HG02623 (cell line): ENCODE measurements around the gene GALNT9.

Experiments used
- ATAC-seq: cut with Tn5 transposase; IDR thresholded peaks from one replicate; pipeline ENCODE4 v1.9.1; 2021; ENCODE audit warnings: moderate library complexity; ENCODE audit not compliant: unreplicated experiment

Gene GALNT9

DNA sequence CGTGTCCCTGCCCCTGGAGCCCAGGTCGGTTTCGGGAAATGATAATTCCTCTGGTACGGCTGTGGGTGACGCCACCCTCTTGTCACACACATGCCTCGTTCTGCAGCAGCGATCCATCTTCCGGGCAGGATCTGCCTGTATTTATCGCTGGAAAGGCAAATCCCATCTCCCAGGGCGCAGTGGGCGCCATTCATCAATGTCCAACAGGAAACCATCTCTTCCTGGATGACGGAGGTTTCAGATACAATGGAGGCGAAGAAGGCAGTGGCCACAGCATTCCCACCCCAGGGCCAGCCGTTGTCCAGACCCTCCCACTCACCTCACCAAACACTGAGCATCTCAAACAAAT lies 110.9 kb downstream of the GALNT9 start:
- no peak for ATAC-seq

DNA sequence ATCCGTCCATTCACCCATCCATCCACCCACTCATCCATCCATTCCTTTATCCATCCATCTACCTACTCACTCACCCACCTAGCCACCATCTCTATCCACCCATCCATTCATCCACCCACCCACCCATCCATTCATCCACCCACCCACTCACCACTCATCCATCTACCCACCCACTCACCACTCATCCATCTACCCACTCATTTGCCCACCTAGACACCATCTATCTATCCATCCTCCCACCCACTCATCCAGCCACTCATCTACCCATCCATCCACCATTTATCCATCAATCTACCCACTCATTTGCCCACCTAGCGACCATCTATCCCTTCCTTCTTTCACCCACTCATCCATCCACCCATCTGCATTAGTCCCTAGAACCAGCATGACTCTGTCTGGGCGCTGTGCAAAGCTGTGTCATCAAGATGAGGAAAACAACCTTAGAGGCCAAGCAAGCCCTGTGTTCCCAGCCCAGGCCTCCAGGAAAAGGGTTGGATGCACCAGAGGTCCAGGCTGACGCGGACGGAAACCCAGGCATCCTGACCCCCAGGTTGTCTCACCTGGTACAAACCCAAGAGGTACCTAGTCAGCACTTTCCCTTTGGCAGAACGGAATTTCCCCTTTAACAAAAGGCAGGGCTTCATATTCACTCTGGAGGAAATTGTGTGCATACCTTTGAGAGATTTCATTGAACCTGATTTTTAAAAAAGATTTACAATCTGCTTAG lies 111.4 kb downstream of the GALNT9 start:
- no peak for ATAC-seq

DNA sequence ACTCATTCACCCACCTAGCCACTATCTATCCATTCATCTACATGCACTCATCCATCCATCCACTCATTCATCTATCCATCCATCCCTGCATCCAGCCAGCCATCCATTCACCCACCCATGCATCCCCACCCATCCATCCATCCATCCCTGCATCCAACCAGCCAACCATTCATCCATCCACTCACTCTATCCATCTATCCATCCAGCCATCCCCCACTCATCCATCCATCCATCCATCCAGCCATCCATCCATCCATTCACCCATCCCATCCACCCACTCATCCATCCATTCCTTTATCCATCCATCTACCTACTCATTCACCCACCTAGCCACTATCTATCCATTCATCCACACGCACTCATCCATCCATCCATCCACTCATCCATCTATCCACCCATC lies 112.0 kb downstream of the GALNT9 start:
- no peak for ATAC-seq

DNA sequence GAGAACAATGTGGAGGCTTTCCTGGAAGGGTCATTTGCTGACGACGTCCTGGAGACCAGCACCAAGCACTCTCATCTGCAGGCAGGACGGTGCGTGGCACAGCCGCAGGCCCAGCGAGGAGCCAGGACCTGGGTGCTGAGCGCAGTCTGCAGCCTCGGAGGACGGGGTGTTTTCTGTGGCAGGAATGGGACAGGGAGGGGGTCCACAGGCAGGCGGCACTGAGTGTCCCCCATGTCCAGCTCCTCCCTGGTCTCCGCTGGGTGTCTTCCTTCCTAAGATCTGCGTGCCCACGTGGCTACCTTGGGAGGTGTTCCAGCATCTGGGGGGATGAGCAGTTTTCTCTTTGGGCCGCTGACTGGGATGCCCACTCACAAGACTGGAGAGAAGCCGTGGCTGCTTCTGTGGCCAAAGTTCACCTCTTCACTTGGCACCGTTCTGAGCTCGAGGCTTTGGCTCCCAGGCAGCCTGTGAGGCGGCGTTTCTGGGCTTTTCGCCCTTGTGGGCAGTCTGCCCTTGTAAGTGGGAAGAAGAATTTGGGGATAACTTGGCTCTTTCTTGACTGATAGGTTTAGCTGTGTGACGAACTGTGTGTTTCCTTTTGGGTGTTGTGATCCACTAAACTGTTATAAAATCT lies 112.9 kb downstream of the GALNT9 start:
- ATAC-seq, result no peak

DNA sequence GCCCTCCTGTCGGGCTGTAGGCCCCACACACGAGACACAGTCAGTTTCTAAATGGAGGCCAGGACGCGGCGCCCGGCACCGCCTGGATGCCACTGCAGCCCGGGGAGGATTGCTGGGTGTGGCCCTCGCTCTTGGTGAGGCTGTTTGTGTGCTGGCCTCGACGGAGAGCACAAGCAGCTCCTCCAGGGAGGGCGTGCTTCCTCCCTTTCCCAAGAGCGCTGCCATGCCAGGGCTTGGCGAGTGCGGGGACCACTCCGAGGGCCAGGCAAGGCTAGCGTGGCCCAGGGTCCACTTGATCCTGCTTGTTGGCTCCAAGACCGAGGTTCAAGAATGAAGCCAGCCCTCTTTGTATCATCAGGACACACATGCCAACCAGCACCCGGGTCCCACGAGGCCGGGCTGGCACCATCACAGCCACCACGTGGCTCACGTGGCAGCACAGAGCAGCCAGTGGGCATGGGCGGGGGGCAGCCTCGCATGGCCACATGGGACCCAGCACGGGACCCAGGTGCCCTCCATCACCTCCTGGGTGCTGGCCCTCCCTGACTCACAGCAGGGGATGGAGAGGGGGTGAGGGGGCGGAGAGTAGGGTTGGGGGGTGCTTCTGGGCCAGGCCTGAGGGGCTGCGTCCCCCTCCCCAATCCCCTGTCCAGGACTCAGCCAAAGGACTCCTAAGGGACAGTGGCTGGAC lies 113.9 kb downstream of the GALNT9 start:
- ATAC-seq, result no peak

DNA sequence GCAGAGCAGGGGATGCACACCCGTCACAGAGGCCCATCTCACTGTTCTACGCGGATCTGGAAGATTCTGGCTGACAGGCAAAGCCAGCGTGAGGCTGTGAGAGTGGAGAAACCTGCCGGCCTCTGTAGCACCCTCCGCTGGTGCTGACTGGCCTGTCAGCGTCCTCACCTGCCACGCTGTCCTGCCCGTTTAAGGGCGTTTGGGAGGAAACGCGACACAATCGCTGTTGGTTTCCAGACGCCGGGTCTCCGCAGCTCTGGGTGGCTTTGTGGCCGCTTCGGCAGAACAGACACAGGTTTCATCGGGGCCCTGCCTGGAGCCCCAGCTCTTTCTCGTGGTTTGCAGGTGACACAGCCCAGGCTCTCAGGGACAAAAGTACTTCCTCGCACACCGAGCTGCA lies 114.5 kb downstream of the GALNT9 start:
- ATAC-seq, result no peak

DNA sequence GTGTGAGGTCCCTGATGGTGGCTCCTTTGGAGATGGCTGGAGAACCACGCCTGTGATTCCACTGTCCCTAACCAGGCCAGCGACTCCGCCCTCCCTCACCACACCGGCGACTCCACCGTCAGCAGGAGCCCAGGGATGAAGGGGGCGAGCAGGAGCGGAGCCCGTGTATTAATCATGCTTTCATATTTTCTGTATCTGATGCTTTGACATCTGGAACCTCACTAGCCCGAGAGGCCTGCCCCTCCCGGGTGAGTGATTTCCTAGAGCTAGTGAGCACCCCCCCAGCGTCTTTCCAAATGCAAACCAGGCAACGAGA lies 115.3 kb downstream of the GALNT9 start:
- no peak for ATAC-seq

DNA sequence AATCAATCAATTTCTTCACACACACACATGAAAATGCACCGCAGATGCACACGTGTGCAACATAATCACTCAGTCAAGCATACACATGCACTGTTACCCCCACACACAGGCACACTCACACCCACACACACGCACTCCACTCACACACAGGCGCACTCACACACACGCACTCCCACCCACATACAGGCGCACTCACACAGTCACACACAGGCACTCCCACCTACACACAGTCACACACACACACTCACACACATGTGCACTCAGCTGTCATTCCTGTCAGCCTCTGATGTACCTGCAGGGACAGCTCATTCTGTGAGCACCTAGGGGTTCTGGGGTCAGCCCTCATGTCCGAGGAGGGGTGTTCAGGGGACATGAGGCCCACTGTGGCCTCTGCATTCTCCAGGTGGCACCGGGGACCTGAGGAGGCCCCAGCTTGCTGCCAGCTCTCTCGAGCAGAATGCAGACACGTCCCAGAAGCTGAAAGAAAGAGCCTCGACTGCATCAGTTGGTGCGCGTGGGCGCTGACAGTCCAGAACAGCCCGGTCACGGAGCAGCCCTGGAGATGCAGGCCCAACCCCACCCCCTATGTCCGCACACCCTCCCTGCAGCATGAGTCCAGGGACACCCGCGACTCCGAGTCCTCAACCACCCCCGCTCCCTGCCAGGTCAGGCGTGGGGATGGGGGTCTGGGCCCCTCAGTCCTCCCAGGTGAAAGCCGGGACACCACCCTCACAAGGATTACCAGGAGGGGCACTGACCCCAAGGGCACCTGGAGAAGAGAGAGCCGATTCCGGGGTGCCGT lies 115.8 kb downstream of the GALNT9 start:
- no peak for ATAC-seq

DNA sequence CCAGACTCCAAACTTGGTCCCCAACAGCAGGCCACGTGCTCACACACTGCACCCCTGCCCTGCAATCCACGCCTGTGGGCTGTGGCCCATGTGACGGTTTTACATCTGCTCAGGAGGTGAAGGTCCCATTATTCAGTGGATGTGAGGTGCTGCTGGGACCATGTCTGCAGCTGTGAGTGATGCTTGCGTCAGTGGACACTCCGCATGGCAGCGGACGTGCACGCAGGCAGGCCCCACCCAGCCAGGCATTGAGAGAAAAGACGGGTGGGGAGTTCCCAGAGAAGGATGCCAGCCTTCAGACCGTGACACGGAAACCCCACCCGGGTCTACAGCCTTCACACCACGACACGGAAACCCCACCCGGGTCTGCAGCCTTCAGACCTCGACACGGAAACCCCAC lies 117.6 kb downstream of the GALNT9 start:
- no peak for ATAC-seq

DNA sequence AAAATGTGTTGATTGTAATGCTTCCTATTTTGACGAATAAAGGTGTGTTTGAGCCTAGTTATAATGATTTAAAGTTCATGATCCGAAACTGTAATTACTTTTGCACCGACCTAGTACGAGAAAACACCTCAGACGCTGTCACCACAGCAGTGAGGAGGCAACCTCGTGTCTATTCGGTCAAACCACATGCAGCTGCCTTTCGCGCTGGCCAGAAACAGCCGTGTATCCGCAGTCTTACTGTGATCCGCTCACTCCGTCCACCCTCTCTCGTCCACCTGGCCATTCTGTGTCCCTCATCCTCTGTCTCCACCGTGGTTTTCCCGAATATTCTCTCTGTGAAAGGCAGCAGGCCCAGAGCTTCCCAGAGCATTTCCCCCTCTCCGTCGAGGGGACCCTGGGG lies 118.1 kb downstream of the GALNT9 start:
- no peak for ATAC-seq

DNA sequence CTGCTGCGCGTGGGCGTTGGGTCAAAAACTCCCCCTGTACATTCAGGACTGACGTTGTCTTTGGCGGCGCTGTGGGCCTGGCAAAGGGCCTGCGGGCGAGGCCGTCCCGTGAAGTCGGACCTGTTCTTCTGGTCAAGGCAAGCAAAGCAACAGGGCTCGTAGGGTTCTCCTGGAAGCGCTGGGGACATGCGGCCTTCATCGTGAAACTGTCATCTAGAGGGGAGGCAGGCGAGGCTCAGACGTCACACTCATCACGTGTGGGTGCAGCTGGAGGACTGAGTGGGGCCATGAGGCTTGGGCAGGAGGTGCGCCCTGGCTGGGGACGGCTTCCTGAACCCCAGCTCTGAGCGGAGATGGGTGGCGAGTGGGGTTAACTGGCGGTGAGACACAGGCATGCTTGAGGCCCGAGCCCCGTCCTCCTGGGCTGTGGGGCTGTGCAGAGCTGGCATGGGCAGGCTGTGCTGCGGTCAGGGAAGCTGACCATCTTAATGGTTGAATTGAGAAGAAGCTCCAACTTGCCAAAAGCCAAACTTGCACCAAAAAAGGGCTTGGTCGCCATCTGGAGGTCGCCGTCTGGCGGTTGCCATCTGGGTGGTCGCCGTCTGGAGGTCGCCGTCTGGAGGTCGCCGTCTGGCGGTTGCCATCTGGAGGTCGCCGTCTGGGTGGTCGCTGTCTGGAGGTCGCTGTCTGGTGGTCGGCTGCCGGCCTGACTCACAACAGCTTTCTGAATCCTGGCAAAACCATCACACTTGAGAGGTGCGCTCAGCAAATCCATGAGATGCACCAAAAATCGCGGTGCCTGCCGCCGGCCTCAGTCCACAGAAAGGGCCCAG lies 119.0 kb downstream of the GALNT9 start:
- ATAC-seq, result no peak

DNA sequence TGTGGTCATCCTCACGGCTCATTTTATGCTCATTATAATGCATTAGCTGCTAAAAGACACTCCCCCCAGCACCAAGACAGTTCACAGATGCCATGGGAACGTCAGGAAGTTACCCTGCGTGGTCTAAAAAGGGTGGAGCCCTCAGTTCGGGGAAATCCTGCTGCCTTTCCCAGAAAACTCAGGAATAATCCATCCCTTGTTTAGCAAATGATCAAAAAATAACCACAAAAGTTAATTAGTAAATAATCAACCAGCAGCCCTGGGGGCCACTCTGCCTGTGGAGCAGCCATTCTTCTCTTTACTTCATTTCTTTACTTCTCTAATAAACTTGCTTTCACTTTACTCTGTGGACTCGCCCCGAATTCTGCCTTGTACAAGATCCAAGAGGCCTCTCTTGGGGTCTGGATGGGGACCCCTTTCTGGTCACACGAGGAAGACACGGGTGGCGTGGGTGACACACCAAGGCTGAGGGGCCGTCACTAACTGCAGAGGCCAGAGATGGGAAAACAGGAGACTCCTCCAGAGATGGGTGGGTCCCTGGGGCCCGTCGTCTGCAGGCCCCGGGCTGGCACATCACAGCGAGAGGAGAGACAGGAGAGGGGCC lies 119.7 kb downstream of the GALNT9 start:
- ATAC-seq, result no peak

DNA sequence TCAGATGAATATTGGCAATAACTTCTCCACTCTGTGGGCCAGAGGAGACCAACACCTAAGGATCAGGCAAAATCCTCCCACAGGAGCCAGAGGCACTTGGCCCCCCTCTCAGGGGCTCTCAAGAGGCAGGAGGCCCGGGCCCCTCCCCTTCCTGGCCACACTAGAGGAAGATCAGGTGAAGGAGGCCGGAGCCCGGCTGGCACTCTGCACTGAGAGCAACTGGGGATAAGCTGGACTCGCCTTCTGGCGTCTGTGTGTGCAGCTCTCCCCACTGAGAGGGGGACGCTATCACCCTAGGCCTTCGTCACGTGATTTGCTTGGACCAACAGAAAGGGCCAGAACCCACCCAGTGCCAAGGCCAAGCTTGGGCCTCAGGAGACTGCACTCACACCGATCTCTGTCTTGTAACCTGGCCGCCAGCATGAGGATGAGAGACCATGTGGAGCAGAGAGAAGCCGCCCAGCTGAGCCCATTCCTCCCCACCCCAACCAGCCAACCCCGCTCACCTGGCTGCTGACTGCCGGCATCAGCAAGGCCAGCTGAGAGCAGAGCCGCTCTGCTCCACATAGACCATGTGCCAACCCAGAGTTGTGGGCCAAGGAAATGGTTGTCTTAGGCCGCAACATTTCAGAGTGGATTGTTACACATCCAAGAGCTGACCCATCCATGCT lies 121.1 kb downstream of the GALNT9 start:
- no peak for ATAC-seq

DNA sequence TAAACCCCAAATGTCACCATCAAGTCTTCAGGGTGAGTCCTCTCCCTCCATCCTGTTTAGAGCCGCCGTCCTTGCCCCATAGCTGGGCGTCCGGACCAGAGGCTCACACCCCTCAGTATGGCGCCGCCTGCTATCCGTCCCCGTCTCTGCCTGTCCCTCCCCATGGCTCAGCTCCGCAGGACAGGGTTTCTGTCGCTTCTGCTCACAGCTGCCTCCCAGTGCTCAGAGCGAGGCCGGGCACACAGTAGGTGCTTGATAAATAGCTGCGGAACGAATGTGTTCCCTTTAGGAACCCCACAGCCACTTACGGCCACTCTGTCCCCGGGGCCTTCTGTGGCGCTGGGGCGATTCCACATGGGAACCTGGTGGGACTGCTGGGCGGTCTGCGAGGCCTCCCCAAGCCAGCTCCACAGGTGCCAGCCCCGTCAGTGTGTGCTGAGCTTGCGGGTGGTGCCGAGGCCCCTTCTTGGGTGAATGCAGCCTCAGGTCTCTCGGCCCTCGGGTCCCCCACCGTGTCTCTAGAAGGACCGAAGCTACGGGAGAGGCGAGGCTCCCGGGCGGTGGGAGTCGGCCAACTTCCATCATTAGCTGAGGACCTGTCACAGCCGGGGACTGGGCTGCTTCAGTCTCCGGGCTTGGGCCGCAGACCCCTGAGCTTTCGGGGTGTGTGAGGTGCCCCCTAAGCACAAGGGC lies 122.2 kb downstream of the GALNT9 start:
- ATAC-seq, result no peak

DNA sequence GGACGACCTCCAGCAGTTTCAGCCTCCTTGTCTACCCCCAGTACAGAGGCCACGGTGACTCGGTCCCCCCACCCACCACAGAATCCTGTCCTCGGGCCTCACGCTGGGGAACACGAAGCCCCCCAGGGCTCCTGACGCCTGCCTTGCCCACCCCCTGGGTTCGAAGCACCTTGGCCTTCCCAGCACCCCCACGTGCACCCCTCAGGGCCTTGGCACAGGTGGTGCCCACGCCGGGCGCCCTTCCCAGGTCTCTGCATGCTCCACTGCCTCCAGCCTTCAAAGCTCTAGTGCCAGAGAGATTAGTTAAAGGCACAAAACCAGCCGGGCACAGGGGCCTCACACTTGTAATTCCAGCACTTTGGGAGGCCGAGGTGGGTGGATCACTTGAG lies 123.3 kb downstream of the GALNT9 start:
- no peak for ATAC-seq

DNA sequence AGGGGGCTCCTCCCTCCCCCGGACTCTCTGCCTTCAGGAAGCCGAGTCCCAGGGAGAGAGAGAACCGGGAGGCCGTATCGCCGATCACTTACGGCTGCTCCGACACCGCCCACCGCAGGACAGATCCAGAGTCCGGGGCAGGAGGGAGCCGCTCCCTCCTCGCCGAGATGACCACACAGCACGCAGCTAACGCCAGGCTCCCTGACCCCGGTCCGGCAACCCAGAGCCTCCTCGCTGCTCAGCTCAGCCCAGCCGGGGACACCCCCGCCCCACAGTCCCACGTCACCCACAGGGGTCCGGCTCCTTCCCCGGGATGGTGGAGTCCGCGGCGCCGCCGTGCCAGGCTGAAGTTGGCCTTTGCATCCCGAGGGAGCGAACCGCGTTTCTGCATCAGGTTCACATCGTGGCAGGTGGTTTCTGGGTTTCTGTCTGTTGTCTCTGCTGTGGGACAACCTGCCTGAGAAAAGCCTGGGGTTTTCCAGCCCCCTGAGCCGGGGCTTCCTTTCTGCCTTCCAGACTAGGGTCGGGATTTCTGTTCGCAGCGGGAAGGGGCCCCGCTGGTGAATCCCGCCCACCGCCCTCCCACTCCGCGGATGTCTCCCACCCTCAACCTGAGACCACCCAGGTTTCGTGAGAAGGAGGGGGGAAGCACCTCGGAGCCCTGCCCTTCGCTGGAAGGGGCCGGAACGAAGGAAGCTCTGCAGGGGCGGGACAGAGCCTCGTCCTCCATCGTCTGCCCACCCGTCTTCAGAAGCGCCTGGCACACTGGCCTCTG lies 123.9 kb downstream of the GALNT9 start:
- ATAC-seq, result no peak

DNA sequence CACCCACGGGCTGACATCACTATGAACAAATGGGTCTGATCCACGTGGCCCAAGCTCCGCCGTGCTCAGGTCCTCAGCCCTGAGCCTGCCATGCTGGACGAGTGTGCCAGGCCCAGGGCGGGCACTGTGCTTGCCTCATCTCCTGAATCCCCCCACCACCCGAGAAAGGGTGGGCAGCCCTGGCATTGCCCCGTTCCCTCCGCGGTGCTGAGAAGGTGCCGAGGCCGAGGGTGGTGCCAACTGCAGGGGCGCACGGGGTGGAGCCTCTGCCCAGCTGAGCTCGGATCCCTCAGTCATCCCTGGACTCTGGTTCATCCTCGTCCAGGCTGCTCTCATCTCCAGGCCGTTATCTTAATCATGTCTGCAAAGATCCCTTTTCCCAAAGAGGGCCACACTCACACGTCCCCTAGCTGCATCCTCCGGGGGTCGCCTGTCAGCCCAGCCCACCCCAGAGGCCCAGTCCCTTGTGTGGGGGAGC lies 124.6 kb downstream of the GALNT9 start:
- ATAC-seq, result no peak

DNA sequence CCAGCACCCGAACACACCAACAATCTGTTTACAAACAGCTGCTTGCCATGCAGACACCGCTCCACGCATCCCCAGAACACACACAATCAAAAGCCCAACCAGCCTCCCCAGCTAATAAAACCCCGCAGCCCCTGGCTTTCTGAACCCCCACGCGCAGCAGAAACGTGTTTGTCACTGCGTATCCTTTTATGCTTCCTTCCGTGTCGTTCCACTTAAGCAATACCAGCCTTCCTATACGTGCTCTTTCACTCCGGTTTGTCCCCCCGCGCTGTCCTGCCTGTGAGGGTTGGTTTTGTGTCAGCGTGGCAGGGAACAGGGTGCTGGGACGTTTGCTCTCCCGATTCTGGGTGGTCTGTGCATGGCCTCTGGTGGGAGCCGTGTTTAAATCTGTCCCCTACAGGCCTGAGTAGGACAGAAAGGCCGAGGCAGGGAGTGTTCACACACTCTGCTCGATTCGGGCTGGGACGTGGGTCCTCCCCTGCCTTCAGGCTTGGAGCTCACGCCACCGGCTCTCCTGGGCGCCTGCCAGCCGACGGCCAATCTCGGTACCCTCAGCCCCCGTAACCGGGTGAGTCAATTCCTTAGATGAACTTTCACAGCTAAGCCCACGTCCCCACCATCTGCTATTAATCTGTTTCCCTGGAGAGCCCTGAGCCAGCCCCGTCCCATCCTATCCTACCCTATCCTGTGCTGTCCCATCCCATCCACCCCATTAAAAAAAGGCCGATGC lies 125.2 kb downstream of the GALNT9 start:
- no peak for ATAC-seq
